Measurements from ENCODE around the gene PXN.

DNA sequence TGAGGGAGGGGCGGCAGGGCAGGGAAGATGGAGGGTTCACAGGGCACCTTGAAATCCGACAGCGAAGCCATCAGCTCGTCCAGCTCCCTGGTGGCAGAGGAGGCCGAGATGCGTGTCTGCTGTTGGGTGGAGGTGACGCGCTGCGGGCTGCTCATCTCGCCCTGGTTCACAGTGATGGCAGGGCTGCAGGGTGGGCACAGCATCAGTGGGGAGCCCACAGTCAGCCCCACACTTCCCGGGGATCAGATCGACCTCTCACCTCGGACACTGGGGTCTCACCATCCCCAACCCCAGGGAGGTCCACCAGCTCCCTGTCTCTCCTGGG, 44.0 kb downstream of the PXN start:
- TF ChIP-seq POLR2AphosphoS5 (IDR thresholded peaks at IDR 0.05; ENCODE audit: low read depth) (no peak), SPI1 (IDR thresholded peaks at IDR 0.05; ENCODE audit: borderline replicate concordance, low read depth) (no peak)
- TF ChIP-seq, protein P1, sequence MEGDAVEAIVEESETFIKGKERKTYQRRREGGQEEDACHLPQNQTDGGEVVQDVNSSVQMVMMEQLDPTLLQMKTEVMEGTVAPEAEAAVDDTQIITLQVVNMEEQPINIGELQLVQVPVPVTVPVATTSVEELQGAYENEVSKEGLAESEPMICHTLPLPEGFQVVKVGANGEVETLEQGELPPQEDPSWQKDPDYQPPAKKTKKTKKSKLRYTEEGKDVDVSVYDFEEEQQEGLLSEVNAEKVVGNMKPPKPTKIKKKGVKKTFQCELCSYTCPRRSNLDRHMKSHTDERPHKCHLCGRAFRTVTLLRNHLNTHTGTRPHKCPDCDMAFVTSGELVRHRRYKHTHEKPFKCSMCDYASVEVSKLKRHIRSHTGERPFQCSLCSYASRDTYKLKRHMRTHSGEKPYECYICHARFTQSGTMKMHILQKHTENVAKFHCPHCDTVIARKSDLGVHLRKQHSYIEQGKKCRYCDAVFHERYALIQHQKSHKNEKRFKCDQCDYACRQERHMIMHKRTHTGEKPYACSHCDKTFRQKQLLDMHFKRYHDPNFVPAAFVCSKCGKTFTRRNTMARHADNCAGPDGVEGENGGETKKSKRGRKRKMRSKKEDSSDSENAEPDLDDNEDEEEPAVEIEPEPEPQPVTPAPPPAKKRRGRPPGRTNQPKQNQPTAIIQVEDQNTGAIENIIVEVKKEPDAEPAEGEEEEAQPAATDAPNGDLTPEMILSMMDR (IDR thresholded peaks at IDR 0.05; ENCODE audit: insufficient read depth, low read length): no peak
- TF ChIP-seq, protein P2, sequence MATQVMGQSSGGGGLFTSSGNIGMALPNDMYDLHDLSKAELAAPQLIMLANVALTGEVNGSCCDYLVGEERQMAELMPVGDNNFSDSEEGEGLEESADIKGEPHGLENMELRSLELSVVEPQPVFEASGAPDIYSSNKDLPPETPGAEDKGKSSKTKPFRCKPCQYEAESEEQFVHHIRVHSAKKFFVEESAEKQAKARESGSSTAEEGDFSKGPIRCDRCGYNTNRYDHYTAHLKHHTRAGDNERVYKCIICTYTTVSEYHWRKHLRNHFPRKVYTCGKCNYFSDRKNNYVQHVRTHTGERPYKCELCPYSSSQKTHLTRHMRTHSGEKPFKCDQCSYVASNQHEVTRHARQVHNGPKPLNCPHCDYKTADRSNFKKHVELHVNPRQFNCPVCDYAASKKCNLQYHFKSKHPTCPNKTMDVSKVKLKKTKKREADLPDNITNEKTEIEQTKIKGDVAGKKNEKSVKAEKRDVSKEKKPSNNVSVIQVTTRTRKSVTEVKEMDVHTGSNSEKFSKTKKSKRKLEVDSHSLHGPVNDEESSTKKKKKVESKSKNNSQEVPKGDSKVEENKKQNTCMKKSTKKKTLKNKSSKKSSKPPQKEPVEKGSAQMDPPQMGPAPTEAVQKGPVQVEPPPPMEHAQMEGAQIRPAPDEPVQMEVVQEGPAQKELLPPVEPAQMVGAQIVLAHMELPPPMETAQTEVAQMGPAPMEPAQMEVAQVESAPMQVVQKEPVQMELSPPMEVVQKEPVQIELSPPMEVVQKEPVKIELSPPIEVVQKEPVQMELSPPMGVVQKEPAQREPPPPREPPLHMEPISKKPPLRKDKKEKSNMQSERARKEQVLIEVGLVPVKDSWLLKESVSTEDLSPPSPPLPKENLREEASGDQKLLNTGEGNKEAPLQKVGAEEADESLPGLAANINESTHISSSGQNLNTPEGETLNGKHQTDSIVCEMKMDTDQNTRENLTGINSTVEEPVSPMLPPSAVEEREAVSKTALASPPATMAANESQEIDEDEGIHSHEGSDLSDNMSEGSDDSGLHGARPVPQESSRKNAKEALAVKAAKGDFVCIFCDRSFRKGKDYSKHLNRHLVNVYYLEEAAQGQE (IDR thresholded peaks at IDR 0.05; ENCODE audit: insufficient replicate concordance, low read depth): no peak
